ENCODE results near the gene SP3.

DNA sequence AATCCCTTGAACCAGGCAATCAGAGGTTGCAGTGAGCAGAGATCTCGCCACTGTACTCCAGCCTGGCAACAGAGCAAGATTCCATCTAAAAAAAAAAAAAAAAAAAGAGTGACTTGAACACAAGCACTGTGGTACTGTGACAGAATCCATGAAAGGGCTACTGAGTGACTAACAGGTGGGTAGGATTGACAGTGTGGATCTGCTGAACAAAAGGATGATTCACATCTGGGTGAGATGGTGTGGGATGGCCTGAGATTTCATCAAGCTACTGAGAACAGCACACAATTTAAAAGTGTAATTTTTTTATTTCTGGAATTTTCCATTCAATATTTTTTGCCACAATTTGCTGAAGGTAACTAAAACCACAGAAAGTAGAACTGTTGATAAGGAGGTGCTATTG lies 13.3 kb upstream of the SP3 start:
- TF ChIP-seq CTCF (IDR thresholded peaks at IDR 0.05; ENCODE audit: low read depth, low read length, poor library complexity, severe bottlenecking) (no peak), EZH2phosphoT487 (IDR thresholded peaks at IDR 0.05; ENCODE audit: borderline replicate concordance, low read length) (no peak)
